ENCODE measurements around the gene LKAAEAR1. TPM values are rescaled to one million over a fixed set of nuclear protein-coding genes. Genes with fewer than 3 reads are reported as not detected.

Gene LKAAEAR1
- total and polyA plus RNA-seq, 2 of the 4 experiments (the other 2 are of a cell fraction): 0.21 TPM; not detected in 1

GRCh38 chr20:64068386-64069208 lies 15.6 kb downstream of the LKAAEAR1 start (continued):
- TF ChIP-seq MAFK (IDR thresholded peaks at IDR 0.05; ENCODE audit: low read depth, low read length): no peak

GRCh38 chr20:64067733-64068307 lies 16.4 kb downstream of the LKAAEAR1 start:
- intact Hi-C loops (cut with micrococcal nuclease) (no loop called here), dilution Hi-C loops (cut with HindIII; ENCODE audit: low sequenced_read_pairs, unreplicated experiment) (no loop called here), in situ Hi-C loops (cut with MboI; ENCODE audit: low sequenced_read_pairs) (no loop called here)
- no peak overlapping the region for H2AFZ ChIP-seq (replicated peaks; ENCODE audit: low read length, poor library complexity)
- no peak overlapping the region for H4K91ac ChIP-seq (ENCODE audit: insufficient read depth, low read depth, low read length)
- H2AK5ac ChIP-seq (ENCODE audit: low read depth, low read length): no peak overlapping the region
- H2AK9ac ChIP-seq (replicated peaks; ENCODE audit: low read depth, low read length, poor library complexity): peak overlapping the region; percentile 81
- H2BK5ac ChIP-seq (ENCODE audit: low read depth, low read length, poor library complexity, severe bottlenecking): no peak overlapping the region
- H3K79me1 ChIP-seq (ENCODE audit: low read depth in 1 of 2, low read length in 2 of 2): peaks cover 7 to 31% of the 10 kb centered on the region in 2 experiments; a peak in 3 of 4 replicates
- peaks cover 11% of the 10 kb centered on the region; the same call in 1 of the 2 replicates for H3K36me3 ChIP-seq (ENCODE audit: control insufficient read depth, insufficient read depth, low read length)
- H2BK20ac ChIP-seq (ENCODE audit: low read depth, low read length): no peak overlapping the region
- DNase-seq (no peak), ATAC-seq (ENCODE audit: low read depth) (no peak)
- H3K27me3 ChIP-seq (ENCODE audit: control insufficient read depth, insufficient read depth, low read length): no peaks in the 10 kb centered on the region
- no peak overlapping the region for H3K9ac ChIP-seq (ENCODE audit: low read depth, low read length)
- TF ChIP-seq CHD1 (IDR thresholded peaks at IDR 0.05; ENCODE audit: low read depth, low read length) (no peak), POLR2A (IDR thresholded peaks at IDR 0.05; ENCODE audit: low read depth, low read length) (no peak), FOS (IDR thresholded peaks at IDR 0.05; ENCODE audit: low read depth, low read length) (no peak)
- H3K18ac ChIP-seq (ENCODE audit: low read depth, low read length): no peak overlapping the region
- H3K9me1 ChIP-seq (ENCODE audit: insufficient read depth, low read length): peaks cover 13% of the 10 kb centered on the region
- H4K20me1 ChIP-seq (ENCODE audit: insufficient read depth, low read length): peaks cover 15% of the 10 kb centered on the region
- no peak overlapping the region for H3K56ac ChIP-seq (ENCODE audit: extremely low read depth, insufficient read depth, low read length)
- H4K8ac ChIP-seq (ENCODE audit: low read depth in 2 of 2, low read length in 2 of 2): no peak overlapping the region
- POLR2A ChIA-PET (ENCODE audit: unreplicated experiment): no interaction called here
- no peak overlapping the region for H3K4me2 ChIP-seq (ENCODE audit: low read depth, low read length)
- WGBS, 2 experiments (ENCODE audit: extremely low coverage in 2 of 2, insufficient read length in 1 of 2): 86% methylated on average over 7 of the region's 12 CpGs; no CpG with 5 or more reads in 1 of the 2 experiments
- CTCF ChIA-PET: no interaction called here
- H3K23ac ChIP-seq (ENCODE audit: low read depth, low read length): no peak overlapping the region
- H2BK15ac ChIP-seq (ENCODE audit: low read depth, low read length): no peak overlapping the region
- no TSS peak for BruUV-seq (replicated peaks)
- no peak overlapping the region for H2BK120ac ChIP-seq (ENCODE audit: low read depth, low read length)
- H3K4me1 ChIP-seq (ENCODE audit: control insufficient read depth, insufficient read depth, low read length): peaks cover 20% of the 10 kb centered on the region
- no peak overlapping the region for H3K4ac ChIP-seq (ENCODE audit: low read depth, low read length)
- H4K5ac ChIP-seq (ENCODE audit: low read depth, low read length): no peak overlapping the region
- H3K14ac ChIP-seq (replicated peaks; ENCODE audit: low read depth, low read length): no peak overlapping the region
- H3K4me3 ChIP-seq (ENCODE audit: insufficient read depth, low read depth, low read length): no peak overlapping the region
- H3K27ac ChIP-seq (ENCODE audit: insufficient read depth, low read length): no peak overlapping the region
- H3K9me3 ChIP-seq (ENCODE audit: control insufficient read depth, insufficient read depth, low read length): no peaks in the 10 kb centered on the region
